ENCODE results near the gene EFEMP1. TPM values are rescaled to one million over a fixed set of nuclear protein-coding genes. Genes with fewer than 3 reads are reported as not detected.

Gene EFEMP1
- polyA plus RNA-seq, 1 of the 3 experiments (the other 2 are of a cell fraction): 1,015 TPM

- no peak overlapping the region; a peak in 1 of 4 replicates for H3K27ac ChIP-seq (ENCODE audit: low read depth in 2 of 2, low read length in 1 of 2)
- H3K4me2 ChIP-seq: no peak overlapping the region
- no peaks in the 10 kb centered on the region for H3K27me3 ChIP-seq (ENCODE audit: insufficient read depth)
- H3K36me3 ChIP-seq (replicated peaks in 1 of 2; ENCODE audit: control insufficient read depth in 1 of 2, insufficient read depth in 2 of 2, low read length in 1 of 2): peaks cover 16 to 36% of the 10 kb centered on the region in 2 experiments
- H3K9me2 ChIP-seq: no peaks in the 10 kb centered on the region
- H4K20me1 ChIP-seq (ENCODE audit: insufficient read depth): no peaks in the 10 kb centered on the region
- 58% methylated on average over 3 of the region's 3 CpGs for WGBS (ENCODE audit: low lambda C conversion rate)
- TF ChIP-seq ELF1 (IDR thresholded peaks at IDR 0.05) (no peak), RAD21 (IDR thresholded peaks at IDR 0.05; ENCODE audit: low read length) (no peak), TCF12 (IDR thresholded peaks at IDR 0.05) (no peak), FOSL2 (IDR thresholded peaks at IDR 0.05; ENCODE audit: borderline replicate concordance, low read depth) (no peak), RFX5 (IDR thresholded peaks at IDR 0.05; ENCODE audit: low read length) (no peak), NFIC (IDR thresholded peaks at IDR 0.05; ENCODE audit: borderline replicate concordance) (no peak), GABPA (IDR thresholded peaks at IDR 0.05; ENCODE audit: low read depth) (no peak), NRF1 (IDR thresholded peaks at IDR 0.05; ENCODE audit: low read depth, low read length) (no peak), POLR2AphosphoS5 (IDR thresholded peaks at IDR 0.05; ENCODE audit: low read depth, low read length) (no peak), CHD2 (IDR thresholded peaks at IDR 0.05; ENCODE audit: low read length, partially characterized antibody) (no peak), TEAD4 (IDR thresholded peaks at IDR 0.05; ENCODE audit: borderline replicate concordance, insufficient read depth) (no peak), FOXJ3 (CRISPR knock-in tag; IDR thresholded peaks at IDR 0.05) (no peak), IRF3 (IDR thresholded peaks at IDR 0.05; ENCODE audit: low read depth, low read length) (no peak), GATA2 (CRISPR knock-in tag; IDR thresholded peaks at IDR 0.05) (no peak), SIN3A (IDR thresholded peaks at IDR 0.05; ENCODE audit: borderline replicate concordance, low read depth, low read length) (no peak), RXRA (IDR thresholded peaks at IDR 0.05; ENCODE audit: borderline replicate concordance, low read depth) (no peak), PBX3 (IDR thresholded peaks at IDR 0.05) (no peak), REST (IDR thresholded peaks at IDR 0.05; ENCODE audit: low read depth, low read length) (no peak)
- H3K4me3 ChIP-seq (ENCODE audit: low read depth in 2 of 2, low read length in 1 of 2): no peak overlapping the region
- no peak overlapping the region for H3K9ac ChIP-seq
- peaks cover 27% of the 10 kb centered on the region for H3F3A ChIP-seq (replicated peaks; ENCODE audit: insufficient read depth)
- CTCF ChIA-PET: no interaction called here
- no peaks in the 10 kb centered on the region for H3K9me3 ChIP-seq
- peaks cover 7% of the 10 kb centered on the region; the same call in 1 of the 2 replicates for H3K79me2 ChIP-seq (ENCODE audit: insufficient read depth)
- H2AFZ ChIP-seq (ENCODE audit: low read depth): no peak overlapping the region
- POLR2A ChIA-PET: no interaction called here
- no peak for DNase-seq
- peaks cover 3 to 32% of the 10 kb centered on the region in 2 experiments; a peak in 3 of 4 replicates for H3K4me1 ChIP-seq (ENCODE audit: control insufficient read depth in 1 of 2, insufficient read depth in 2 of 2, low read depth in 1 of 2, low read length in 1 of 2)
These were observed 43.6 kb downstream of the EFEMP1 start for GRCh38 chr2:55879976-55880375.

All from SK-N-SH (cell line).